IMR-90 (cell line): ENCODE results near the gene CCNT2. TPM values are rescaled to one million over a fixed set of nuclear protein-coding genes. Genes with fewer than 3 reads are reported as not detected.

Experiments
- ATAC-seq: fragments of 200-7000 bp; cut with Tn5 transposase; 2 replicates; pipeline ENCODE4 v1.9.1; 2020; ENCODE audit warnings: low read depth, mild to moderate bottlenecking, moderate library complexity
- BruUV-seq: library from RNA; stranded (reverse); fragments of 400-500 nt; replicated peaks from 2 replicates; lab custom pipeline; 2021; lab: Mats Ljungman, UMichigan
- CTCF ChIA-PET: fragments of 300-600 bp; formaldehyde crosslinking; extraction: SDS; loops from one replicate; lab custom pipeline; 2021; ENCODE audit warnings: antibody characterized with exemption; lab: Yijun Ruan, JAX
- POLR2A ChIA-PET: fragments of 300-600 bp; sonication (Branson Sonifier 250); formaldehyde crosslinking; loops from one replicate; lab custom pipeline; 2022; ENCODE audit warnings: antibody characterized with exemption; ENCODE audit not compliant: unreplicated experiment; lab: Charles Lee
- DNase-seq: peaks from one replicate; pipeline ENCODE4 v3.0.0; 2013
- H2AFZ ChIP-seq: replicated peaks from 2 replicates; pipeline ENCODE3; 2013; ENCODE audit warnings: low read length, mild to moderate bottlenecking; ENCODE audit not compliant: poor library complexity
- H2AK5ac ChIP-seq: 2 replicates; pipeline ENCODE4 v1.6.1; 2013; ENCODE audit warnings: low read depth, low read length, inconsistent platforms
- H2AK9ac ChIP-seq: replicated peaks from 2 replicates; pipeline ENCODE3; 2013; ENCODE audit warnings: mild to moderate bottlenecking, low read depth, low read length, moderate library complexity; ENCODE audit not compliant: poor library complexity
- H2BK120ac ChIP-seq: 2 replicates; pipeline ENCODE4 v1.6.1; 2013; ENCODE audit warnings: low read depth, low read length, inconsistent platforms
- H2BK15ac ChIP-seq: 3 replicates; pipeline ENCODE4 v1.6.1; 2013; ENCODE audit warnings: low read depth, low read length, inconsistent platforms
- H2BK20ac ChIP-seq: 2 replicates; pipeline ENCODE4 v1.6.1; 2013; ENCODE audit warnings: low read depth, mild to moderate bottlenecking, inconsistent platforms, low read length, moderate library complexity
- H2BK5ac ChIP-seq: 2 replicates; pipeline ENCODE4 v1.6.1; 2013; ENCODE audit warnings: mild to moderate bottlenecking, low read depth, low read length, inconsistent platforms; ENCODE audit not compliant: poor library complexity, severe bottlenecking
- H3K14ac ChIP-seq: replicated peaks from 2 replicates; pipeline ENCODE4 v1.6.1; 2013; ENCODE audit warnings: low read depth, low read length, inconsistent platforms
- H3K18ac ChIP-seq: 2 replicates; pipeline ENCODE4 v1.6.1; 2013; ENCODE audit warnings: low read depth, low read length, control low read depth
- H3K23ac ChIP-seq: 2 replicates; pipeline ENCODE4 v1.6.1; 2013; ENCODE audit warnings: low read depth, low read length, inconsistent platforms
- H3K27ac ChIP-seq: 2 replicates; pipeline ENCODE4 v1.5.1; 2013; ENCODE audit warnings: mild to moderate bottlenecking, control low read depth, low read length; ENCODE audit not compliant: insufficient read depth
- H3K27me3 ChIP-seq: 2 replicates; pipeline ENCODE4 v1.6.1; 2013; ENCODE audit warnings: low read length; ENCODE audit not compliant: control insufficient read depth, insufficient read depth
- H3K36me3 ChIP-seq: 2 replicates; pipeline ENCODE4 v1.6.1; 2013; ENCODE audit warnings: low read length, mixed read lengths; ENCODE audit not compliant: control insufficient read depth, insufficient read depth
- H3K4ac ChIP-seq: 2 replicates; pipeline ENCODE4 v1.6.1; 2013; ENCODE audit warnings: low read depth, low read length, inconsistent platforms
- H3K4me1 ChIP-seq: 2 replicates; pipeline ENCODE4 v1.6.1; 2013; ENCODE audit warnings: low read length, mixed read lengths; ENCODE audit not compliant: control insufficient read depth, insufficient read depth
- H3K4me2 ChIP-seq: 2 replicates; pipeline ENCODE4 v1.6.1; 2013; ENCODE audit warnings: low read depth, mild to moderate bottlenecking, control low read depth, low read length, moderate library complexity
- H3K4me3 ChIP-seq: 2 replicates; pipeline ENCODE4 v1.5.1; 2013; ENCODE audit warnings: low read depth, mild to moderate bottlenecking, control low read depth, low read length, moderate library complexity; ENCODE audit not compliant: insufficient read depth
- H3K56ac ChIP-seq: 2 replicates; pipeline ENCODE4 v1.6.1; 2013; ENCODE audit warnings: low read length, inconsistent platforms; ENCODE audit not compliant: insufficient read depth; ENCODE audit errors: extremely low read depth
- H3K79me1 ChIP-seq, 2 experiments: 2 replicates each; pipeline ENCODE4 v1.6.1; 2013; ENCODE audit warnings: low read length in 2 of 2, inconsistent platforms in 1 of 2, low read depth in 1 of 2
- H3K9ac ChIP-seq: 2 replicates; pipeline ENCODE4 v1.6.1; 2013; ENCODE audit warnings: low read depth, low read length, control low read depth
- H3K9me1 ChIP-seq: 2 replicates; pipeline ENCODE4 v1.6.1; 2013; ENCODE audit warnings: low read length, inconsistent platforms; ENCODE audit not compliant: insufficient read depth
- H3K9me3 ChIP-seq: 2 replicates; pipeline ENCODE4 v1.6.1; 2013; ENCODE audit warnings: low read length; ENCODE audit not compliant: control insufficient read depth, insufficient read depth
- H4K20me1 ChIP-seq: 2 replicates; pipeline ENCODE4 v1.6.1; 2013; ENCODE audit warnings: low read length, inconsistent platforms; ENCODE audit not compliant: insufficient read depth
- H4K5ac ChIP-seq: 2 replicates; pipeline ENCODE4 v1.6.1; 2013; ENCODE audit warnings: mild to moderate bottlenecking, low read depth, low read length, control low read depth
- H4K8ac ChIP-seq, 2 experiments: 2 replicates each; pipeline ENCODE4 v1.6.1; 2013; ENCODE audit warnings: low read depth in 2 of 2, low read length in 2 of 2, control low read depth in 1 of 2, inconsistent platforms in 1 of 2
- H4K91ac ChIP-seq: 2 replicates; pipeline ENCODE4 v1.6.1; 2013; ENCODE audit warnings: low read depth, low read length, inconsistent platforms; ENCODE audit not compliant: insufficient read depth
- BHLHE40 ChIP-seq: fragments of 150-350 bp; IDR thresholded peaks from 2 replicates; pipeline ENCODE4 v1.6.1; 2016; ENCODE audit warnings: mild to moderate bottlenecking, low read depth, low read length
- CEBPB ChIP-seq: IDR thresholded peaks from 2 replicates; pipeline ENCODE4 v1.6.1; 2012; ENCODE audit warnings: low read depth, low read length, improper control_type of control experiment
- CHD1 ChIP-seq: IDR thresholded peaks from 2 replicates; pipeline ENCODE4 v1.6.1; 2012; ENCODE audit warnings: low read depth, low read length, improper control_type of control experiment
- CTCF ChIP-seq: conservative IDR thresholded peaks from 2 replicates; pipeline ENCODE4 v1.5.1; 2012; ENCODE audit warnings: mild to moderate bottlenecking, low read depth, low read length, improper control_type of control experiment
- FOS ChIP-seq: fragments of 150-350 bp; IDR thresholded peaks from 2 replicates; pipeline ENCODE4 v1.6.1; 2016; ENCODE audit warnings: low read depth, low read length
- MAFK ChIP-seq: IDR thresholded peaks from 2 replicates; pipeline ENCODE4 v1.6.1; 2012; ENCODE audit warnings: low read depth, low read length, improper control_type of control experiment
- MAZ ChIP-seq: IDR thresholded peaks from 2 replicates; pipeline ENCODE4 v1.6.1; 2012; ENCODE audit warnings: low read depth, mild to moderate bottlenecking, low read length, improper control_type of control experiment, moderate library complexity, borderline replicate concordance
- MXI1 ChIP-seq: IDR thresholded peaks from 2 replicates; pipeline ENCODE4 v1.6.1; 2012; ENCODE audit warnings: low read depth, mild to moderate bottlenecking, low read length, moderate library complexity, borderline replicate concordance
- POLR2A ChIP-seq: IDR thresholded peaks from 2 replicates; pipeline ENCODE4 v1.6.1; 2012; ENCODE audit warnings: mild to moderate bottlenecking, low read depth, low read length
- RAD21 ChIP-seq: IDR thresholded peaks from 2 replicates; pipeline ENCODE4 v1.6.1; 2012; ENCODE audit warnings: low read length, improper control_type of control experiment
- RCOR1 ChIP-seq: IDR thresholded peaks from 2 replicates; pipeline ENCODE4 v1.6.1; 2012; ENCODE audit warnings: mild to moderate bottlenecking, low read length, improper control_type of control experiment; ENCODE audit not compliant: insufficient replicate concordance
- RFX5 ChIP-seq: IDR thresholded peaks from 2 replicates; pipeline ENCODE4 v1.8.0; 2012; ENCODE audit warnings: low read depth, mild to moderate bottlenecking, low read length, moderate library complexity
- SMC3 ChIP-seq: fragments of 150-350 bp; IDR thresholded peaks from 2 replicates; pipeline ENCODE4 v1.6.1; 2016; ENCODE audit warnings: low read depth, mild to moderate bottlenecking, antibody characterized with exemption, low read length, moderate library complexity
- USF2 ChIP-seq: fragments of 150-350 bp; IDR thresholded peaks from 2 replicates; pipeline ENCODE4 v1.6.1; 2017; ENCODE audit warnings: mild to moderate bottlenecking, antibody characterized with exemption, low read length, low read depth
- WGBS, 2 experiments: methylation state at CpG; one replicate each; pipeline versions ENCODE4 v1.1.5 to v1.1.7; 2013; ENCODE audit warnings: missing lambda C conversion rate in 2 of 2; ENCODE audit not compliant: insufficient read length in 1 of 2; ENCODE audit errors: extremely low coverage in 2 of 2; 5-methylcytosine and 5-hydroxymethylcytosine counted together
- dilution Hi-C: fragments of 300-500 bp; cut with HindIII; formaldehyde crosslinking; loops from one replicate; pipeline ENCODE4 v1.14.3; 2018; ENCODE audit warnings: low sequenced_read_pairs; ENCODE audit not compliant: unreplicated experiment
- in situ Hi-C: fragments of 300-500 bp; cut with MboI; formaldehyde crosslinking; loops from 3 replicates; pipeline ENCODE4 v1.14.3; 2019; ENCODE audit warnings: low sequenced_read_pairs, inconsistent platforms, mixed read lengths
- intact Hi-C: fragments of 100-400 bp; cut with micrococcal nuclease; formaldehyde crosslinking; loops from 2 replicates; pipeline ENCODE4 v1.10.0; 2022
- polyA plus RNA-seq, 3 experiments: library from polyadenylated mRNA; depleted of rRNA; stranded (reverse); fragments of >200 nt; gene quantifications; 2 replicates each; pipeline ENCODE4 v1.2.3, GENCODE V29; 2012; ENCODE audit warnings: low replicate concordance in 1 of 3
- total RNA-seq: library from RNA; depleted of rRNA; stranded (reverse); fragments of >200 nt; gene quantifications from 2 replicates; pipeline ENCODE4 v1.2.3, GENCODE V29; 2012

Gene CCNT2
- total and polyA plus RNA-seq, 2 of the 4 experiments (the other 2 are of a cell fraction), result 8.8 to 44.6 TPM

GRCh38 chr2:134936691-134937090 is 18.1 kb downstream of the CCNT2 start:
- H4K91ac ChIP-seq, result no peak overlapping the region
- intact Hi-C loops (no loop called here), dilution Hi-C loops (no loop called here), in situ Hi-C loops (no loop called here)
- no peak overlapping the region for H3K4me2 ChIP-seq
- no peak overlapping the region for H2AK5ac ChIP-seq
- no peak overlapping the region for H2BK15ac ChIP-seq
- peaks cover 20 to 42% of the 10 kb centered on the region in 2 experiments for H3K79me1 ChIP-seq
- no peak overlapping the region for H4K8ac ChIP-seq
- ATAC-seq, result no peak
- H3K9me1 ChIP-seq, result no peaks in the 10 kb centered on the region
- H2AK9ac ChIP-seq, result no peak overlapping the region
- H3K18ac ChIP-seq, result no peak overlapping the region
- H3K27me3 ChIP-seq, result no peaks in the 10 kb centered on the region
- no peak overlapping the region for H3K27ac ChIP-seq
- H2BK120ac ChIP-seq, result no peak overlapping the region
- H3K4me1 ChIP-seq, result peaks cover 2% of the 10 kb centered on the region; the same call in 1 of the 2 replicates
- WGBS, 2 experiments, result 80% methylated on average over 1 of the region's 4 CpGs; no CpG with 5 or more reads in 1 of the 2 experiments
- no peak overlapping the region for H2AFZ ChIP-seq
- H2BK20ac ChIP-seq, result no peak overlapping the region
- H3K56ac ChIP-seq, result no peak overlapping the region
- no peak overlapping the region for H3K9ac ChIP-seq
- H3K36me3 ChIP-seq, result peaks cover 13% of the 10 kb centered on the region
- no peak overlapping the region for H3K23ac ChIP-seq
- H3K9me3 ChIP-seq, result no peaks in the 10 kb centered on the region
- no TSS peak for BruUV-seq
- H3K14ac ChIP-seq, result no peak overlapping the region
- POLR2A ChIA-PET, result no interaction called here
- no peak overlapping the region for H2BK5ac ChIP-seq
- H4K20me1 ChIP-seq, result peaks cover 48% of the 10 kb centered on the region
- CTCF ChIA-PET, result interaction anchor here (1.5 kb wide), 1 partner anchor 15 kb away, joined by 4 read pairs; no protein-coding TSS in a partner anchor
- H3K4ac ChIP-seq, result no peak overlapping the region
- no peak for TF ChIP-seq RFX5
- TF ChIP-seq CTCF, result no peak
- no peak for TF ChIP-seq POLR2A
- TF ChIP-seq FOS, result no peak
- TF ChIP-seq MAFK, result no peak
- TF ChIP-seq CEBPB, result no peak
- no peak for TF ChIP-seq BHLHE40
- no peak for TF ChIP-seq MAZ
- TF ChIP-seq CHD1, result no peak
- no peak for TF ChIP-seq SMC3
- no peak for TF ChIP-seq MXI1
- no peak for TF ChIP-seq RAD21
- TF ChIP-seq USF2, result no peak
- no peak for TF ChIP-seq RCOR1
- no peak overlapping the region for H3K4me3 ChIP-seq
- DNase-seq, result no peak
- H4K5ac ChIP-seq, result no peak overlapping the region
